Progenitor cell of endocrine pancreas (in vitro differentiated cells): ENCODE data around the gene SCNN1A. TPM values are rescaled to one million over a fixed set of nuclear protein-coding genes. Genes with fewer than 3 reads are reported as not detected.

Source experiments
- DNase-seq: peaks from one replicate; pipeline ENCODE4 v3.0.0; 2021; ENCODE audit warnings: low spot score; ENCODE audit not compliant: unreplicated experiment
- H3K27ac Mint-ChIP-seq: 2 replicates; pipeline ENCODE4 v1.8.0; 2021; ENCODE audit warnings: mild to moderate bottlenecking, moderate library complexity, mixed read lengths
- H3K27me3 Mint-ChIP-seq: 2 replicates; pipeline ENCODE4 v1.8.0; 2021; ENCODE audit warnings: mixed read lengths
- H3K36me3 Mint-ChIP-seq: 2 replicates; pipeline ENCODE4 v1.8.0; 2022; ENCODE audit warnings: mixed read lengths; ENCODE audit not compliant: insufficient read depth
- H3K4me1 Mint-ChIP-seq: 2 replicates; pipeline ENCODE4 v1.8.0; 2021; ENCODE audit warnings: low read depth, mixed read lengths
- H3K4me3 Mint-ChIP-seq: 2 replicates; pipeline ENCODE4 v1.8.0; 2021; ENCODE audit warnings: low read depth, mild to moderate bottlenecking, moderate library complexity, mixed read lengths
- H3K9me3 Mint-ChIP-seq: 2 replicates; pipeline ENCODE4 v1.8.0; 2021; ENCODE audit warnings: low read depth, mixed read lengths
- total RNA-seq: library from RNA; stranded (reverse); gene quantifications from 2 replicates; pipeline ENCODE4 v1.2.1, GENCODE V29; 2021
- TF ChIP-seq, protein P1 (sequence below): fragments of 200-600 bp; sonication (generic); IDR thresholded peaks from one replicate; pipeline ENCODE4 v1.5.0; 2021; ENCODE audit warnings: antibody characterized with exemption, mild to moderate bottlenecking; ENCODE audit not compliant: unreplicated experiment

Gene SCNN1A
- total RNA-seq, 1 donor from 2014 or later, result 14.3 TPM

DNA sequence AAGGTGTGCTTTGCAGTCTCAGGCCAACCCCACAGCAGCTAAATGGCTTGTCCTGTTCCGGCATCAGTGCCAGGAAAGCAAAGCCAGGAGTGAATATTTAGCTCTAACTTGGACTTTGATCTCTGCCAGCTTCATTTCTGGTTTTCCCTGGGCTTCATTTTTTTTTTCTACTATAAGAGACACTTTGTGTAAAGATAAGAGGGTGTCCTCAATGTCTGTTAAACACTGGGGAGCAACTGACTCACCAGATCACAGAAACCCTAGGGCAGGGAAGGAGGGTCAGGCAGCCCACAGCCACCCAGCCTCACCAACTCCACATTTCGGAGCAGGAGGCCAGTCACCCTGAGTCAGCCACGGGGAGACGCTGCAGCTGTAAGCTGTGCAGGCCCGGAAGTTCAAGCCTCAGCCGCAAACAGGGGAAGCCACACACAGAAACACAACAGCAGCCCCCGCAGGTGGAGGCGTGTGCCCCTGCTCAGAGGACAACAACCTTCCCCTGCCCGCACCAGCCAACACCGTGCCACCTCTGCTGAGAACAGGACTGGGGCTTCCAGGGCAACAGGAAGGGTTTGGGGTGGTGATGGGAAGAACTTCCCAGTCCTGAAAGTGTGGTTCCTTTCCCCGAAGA lies 39.8 kb downstream of the SCNN1A start:
- TF ChIP-seq, protein P1, sequence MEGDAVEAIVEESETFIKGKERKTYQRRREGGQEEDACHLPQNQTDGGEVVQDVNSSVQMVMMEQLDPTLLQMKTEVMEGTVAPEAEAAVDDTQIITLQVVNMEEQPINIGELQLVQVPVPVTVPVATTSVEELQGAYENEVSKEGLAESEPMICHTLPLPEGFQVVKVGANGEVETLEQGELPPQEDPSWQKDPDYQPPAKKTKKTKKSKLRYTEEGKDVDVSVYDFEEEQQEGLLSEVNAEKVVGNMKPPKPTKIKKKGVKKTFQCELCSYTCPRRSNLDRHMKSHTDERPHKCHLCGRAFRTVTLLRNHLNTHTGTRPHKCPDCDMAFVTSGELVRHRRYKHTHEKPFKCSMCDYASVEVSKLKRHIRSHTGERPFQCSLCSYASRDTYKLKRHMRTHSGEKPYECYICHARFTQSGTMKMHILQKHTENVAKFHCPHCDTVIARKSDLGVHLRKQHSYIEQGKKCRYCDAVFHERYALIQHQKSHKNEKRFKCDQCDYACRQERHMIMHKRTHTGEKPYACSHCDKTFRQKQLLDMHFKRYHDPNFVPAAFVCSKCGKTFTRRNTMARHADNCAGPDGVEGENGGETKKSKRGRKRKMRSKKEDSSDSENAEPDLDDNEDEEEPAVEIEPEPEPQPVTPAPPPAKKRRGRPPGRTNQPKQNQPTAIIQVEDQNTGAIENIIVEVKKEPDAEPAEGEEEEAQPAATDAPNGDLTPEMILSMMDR, result peak; percentile 47
- Mint-ChIP-seq H3K4me1 (peaks cover 27% of the 10 kb centered on the region), H3K4me3 (peak overlapping the region; percentile 62), H3K36me3 (peaks cover 18% of the 10 kb centered on the region), H3K27ac (no peak overlapping the region), H3K9me3 (no peaks in the 10 kb centered on the region), H3K27me3 (no peaks in the 10 kb centered on the region)
- DNase-seq, result no peak

DNA sequence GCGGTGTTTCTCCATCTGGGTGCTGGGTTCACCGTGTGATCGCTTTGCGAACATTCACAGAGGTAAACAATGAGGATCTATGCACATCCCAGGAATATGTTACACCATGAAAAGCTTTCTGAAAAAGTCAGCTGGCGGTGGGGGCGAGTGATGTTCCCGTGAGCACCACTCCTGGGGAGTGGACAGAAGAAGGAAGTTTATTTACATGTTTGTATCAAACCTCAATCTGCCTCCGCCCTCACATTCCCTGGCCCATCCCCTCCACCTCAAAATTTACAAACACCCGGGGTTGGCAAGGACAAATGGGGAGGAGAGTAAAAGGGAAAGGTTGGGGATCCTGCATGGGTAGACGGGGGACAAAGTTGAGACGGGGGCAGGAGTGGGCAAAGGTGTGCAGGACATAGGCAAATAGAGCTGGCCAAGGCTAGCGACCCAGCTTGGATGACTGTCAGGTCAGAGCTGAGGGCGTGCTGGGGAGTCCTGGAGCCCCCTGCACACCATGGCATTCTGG lies 40.4 kb downstream of the SCNN1A start:
- H3K4me3 Mint-ChIP-seq, result peak overlapping the region; percentile 62
- no peaks in the 10 kb centered on the region for H3K27me3 Mint-ChIP-seq
- peaks cover 21% of the 10 kb centered on the region for H3K36me3 Mint-ChIP-seq
- peaks cover 27% of the 10 kb centered on the region for H3K4me1 Mint-ChIP-seq
- TF ChIP-seq, protein P1, result no peak
- DNase-seq, result no peak
- H3K9me3 Mint-ChIP-seq, result no peaks in the 10 kb centered on the region
- no peak overlapping the region for H3K27ac Mint-ChIP-seq

DNA sequence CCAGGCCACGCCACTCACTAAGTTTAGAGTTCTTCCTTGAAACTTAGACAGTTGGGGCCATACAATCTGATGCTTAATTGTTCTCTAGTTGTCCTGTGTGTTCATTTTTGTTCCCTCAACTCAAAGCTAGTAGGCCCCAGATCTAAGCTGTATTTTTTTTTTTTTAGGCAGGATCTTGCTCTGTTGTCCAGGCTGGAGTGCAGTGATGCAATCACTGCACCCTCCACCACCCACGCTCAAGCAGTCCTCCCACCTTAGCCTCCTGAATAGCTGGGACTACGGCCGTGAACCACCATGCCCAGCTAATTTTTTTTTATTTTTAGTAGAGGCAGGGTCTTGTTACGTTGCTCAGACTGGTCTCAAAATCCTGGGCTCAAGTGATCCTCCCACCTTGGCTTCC lies 41.0 kb downstream of the SCNN1A start:
- H3K36me3 Mint-ChIP-seq, result peaks cover 25% of the 10 kb centered on the region
- peaks cover 27% of the 10 kb centered on the region for H3K4me1 Mint-ChIP-seq
- no peaks in the 10 kb centered on the region for H3K9me3 Mint-ChIP-seq
- TF ChIP-seq, protein P1, result no peak
- no peak for DNase-seq
- no peaks in the 10 kb centered on the region for H3K27me3 Mint-ChIP-seq
- H3K4me3 Mint-ChIP-seq, result no peak overlapping the region
- no peak overlapping the region for H3K27ac Mint-ChIP-seq

DNA sequence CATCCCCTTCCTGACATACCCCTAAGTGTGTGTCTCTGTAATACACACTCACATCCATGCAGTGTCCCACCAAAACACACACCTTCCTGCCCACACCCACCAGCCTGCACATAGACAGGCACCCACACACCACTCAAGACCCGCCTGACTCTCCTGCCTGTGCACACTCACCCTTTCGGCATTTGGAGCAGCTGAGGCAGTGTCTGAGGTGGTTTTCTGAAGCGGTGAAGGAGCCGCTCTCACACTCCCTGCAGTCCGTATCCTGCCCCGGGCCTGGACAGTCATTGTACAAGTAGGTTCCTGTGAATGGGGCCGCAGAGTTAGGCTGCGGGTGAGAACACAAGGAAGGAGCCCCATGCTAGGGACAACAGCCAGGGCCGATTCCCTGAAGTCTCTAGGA lies 41.8 kb downstream of the SCNN1A start:
- no peaks in the 10 kb centered on the region for H3K27me3 Mint-ChIP-seq
- H3K36me3 Mint-ChIP-seq, result peaks cover 27% of the 10 kb centered on the region
- H3K4me3 Mint-ChIP-seq, result no peak overlapping the region
- no peak for DNase-seq
- H3K9me3 Mint-ChIP-seq, result no peaks in the 10 kb centered on the region
- H3K4me1 Mint-ChIP-seq, result peaks cover 27% of the 10 kb centered on the region
- H3K27ac Mint-ChIP-seq, result no peak overlapping the region
- TF ChIP-seq, protein P1, result no peak

DNA sequence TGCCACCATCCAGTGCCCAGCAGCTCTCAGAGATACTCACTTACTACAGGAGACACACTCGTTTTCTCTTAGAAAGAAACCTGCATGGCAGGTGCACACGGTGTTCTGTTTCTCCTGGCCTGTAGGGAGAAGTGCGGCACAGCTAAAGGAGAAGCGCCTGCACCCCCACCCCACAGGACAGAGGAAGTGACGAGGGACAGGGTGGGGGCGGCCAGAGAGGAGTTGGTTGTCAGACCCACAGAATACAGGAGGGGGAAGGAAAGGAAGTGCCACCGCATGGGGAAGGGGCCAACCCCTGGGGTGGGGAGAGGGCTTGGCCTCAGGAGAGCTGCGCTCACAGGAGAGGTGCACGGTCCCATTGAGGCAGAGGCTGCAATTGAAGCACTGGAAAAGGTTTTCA lies 42.3 kb downstream of the SCNN1A start:
- H3K4me3 Mint-ChIP-seq, result no peak overlapping the region
- DNase-seq, result no peak
- no peaks in the 10 kb centered on the region for H3K9me3 Mint-ChIP-seq
- peak overlapping the region; percentile 33 for H3K27ac Mint-ChIP-seq
- peaks cover 27% of the 10 kb centered on the region for H3K4me1 Mint-ChIP-seq
- TF ChIP-seq, protein P1, result no peak
- peaks cover 29% of the 10 kb centered on the region for H3K36me3 Mint-ChIP-seq
- no peaks in the 10 kb centered on the region for H3K27me3 Mint-ChIP-seq
